ENCODE data around the gene CEP57. TPM values are rescaled to one million over a fixed set of nuclear protein-coding genes. Genes with fewer than 3 reads are reported as not detected.
A peak's percentile ranks its signal among the peaks of the same experiment; 100 is the strongest.

CEP57 gene
- total and polyA plus RNA-seq, 2 of the 13 experiments (the other 11 are each of a cell fraction or from before 2014, with no cell fraction given), result 34.3 to 59.4 TPM

DNA sequence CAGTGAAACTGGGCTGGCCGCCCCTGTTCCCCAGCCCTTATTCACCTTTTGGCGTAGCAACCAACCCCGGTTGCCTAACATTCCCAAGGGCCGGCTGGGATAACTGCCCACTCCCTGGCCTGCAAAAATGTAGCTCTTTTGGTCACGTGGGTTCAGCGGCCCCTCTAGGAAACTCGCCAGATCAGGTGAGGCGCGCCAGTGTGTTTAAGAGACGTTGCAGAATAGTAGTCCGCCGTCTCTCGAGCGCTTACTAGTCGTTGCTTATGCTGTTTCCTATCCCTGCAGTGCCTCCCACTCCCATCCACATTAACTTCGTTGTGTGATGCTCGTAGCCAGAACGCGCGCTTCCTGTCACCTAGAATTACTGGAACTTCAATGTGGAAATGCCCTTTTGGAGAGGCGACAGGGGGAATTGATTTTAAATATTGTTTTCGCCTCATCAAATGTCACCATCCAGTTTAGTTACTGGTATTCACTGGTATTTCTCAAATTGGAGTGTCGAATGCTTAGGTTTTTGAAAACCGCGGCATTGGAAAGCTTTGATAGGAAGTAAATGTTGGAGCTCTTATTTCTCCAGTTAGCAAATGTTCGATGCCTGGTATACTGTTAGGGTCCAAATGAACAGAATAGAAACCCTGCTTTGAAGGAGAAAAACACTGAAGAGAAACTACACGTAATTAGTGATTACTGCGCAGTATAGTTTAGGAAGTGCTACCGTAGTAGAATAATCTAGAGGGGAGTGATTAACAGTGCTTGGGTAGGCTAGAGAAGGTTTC, 823 bp downstream of the CEP57 start (continued):
- TF ChIP-seq ZNF790 (CRISPR knock-in tag; IDR thresholded peaks at IDR 0.05; ENCODE audit: borderline replicate concordance), result 0 out of 2 replicates have a peak, but pooled peaks have one; percentile 4
- no peak for TF ChIP-seq NCOR1 (IDR thresholded peaks at IDR 0.05; ENCODE audit: borderline replicate concordance, low read length)
- no peak for TF ChIP-seq ZNF879 (CRISPR knock-in tag; IDR thresholded peaks at IDR 0.05)
- no peak for TF ChIP-seq ZFY (CRISPR knock-in tag; IDR thresholded peaks at IDR 0.05)
- TF ChIP-seq ATF7 (IDR thresholded peaks at IDR 0.05), result no peak
- no peak for TF ChIP-seq ATF7 (CRISPR knock-in tag; IDR thresholded peaks at IDR 0.05)
- TF ChIP-seq SIX1 (CRISPR knock-in tag; IDR thresholded peaks at IDR 0.05; ENCODE audit: borderline replicate concordance), result no peak
- TF ChIP-seq, protein P1, sequence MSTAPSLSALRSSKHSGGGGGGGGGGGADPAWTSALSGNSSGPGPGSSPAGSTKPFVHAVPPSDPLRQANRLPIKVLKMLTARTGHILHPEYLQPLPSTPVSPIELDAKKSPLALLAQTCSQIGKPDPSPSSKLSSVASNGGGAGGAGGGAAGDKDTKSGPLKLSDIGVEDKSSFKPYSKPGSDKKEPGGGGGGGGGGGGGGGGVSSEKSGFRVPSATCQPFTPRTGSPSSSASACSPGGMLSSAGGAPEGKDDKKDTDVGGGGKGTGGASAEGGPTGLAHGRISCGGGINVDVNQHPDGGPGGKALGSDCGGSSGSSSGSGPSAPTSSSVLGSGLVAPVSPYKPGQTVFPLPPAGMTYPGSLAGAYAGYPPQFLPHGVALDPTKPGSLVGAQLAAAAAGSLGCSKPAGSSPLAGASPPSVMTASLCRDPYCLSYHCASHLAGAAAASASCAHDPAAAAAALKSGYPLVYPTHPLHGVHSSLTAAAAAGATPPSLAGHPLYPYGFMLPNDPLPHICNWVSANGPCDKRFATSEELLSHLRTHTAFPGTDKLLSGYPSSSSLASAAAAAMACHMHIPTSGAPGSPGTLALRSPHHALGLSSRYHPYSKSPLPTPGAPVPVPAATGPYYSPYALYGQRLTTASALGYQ (CRISPR knock-in tag; IDR thresholded peaks at IDR 0.05), result peak; percentile 39; the same call in 1 of the 2 replicates
- TF ChIP-seq HOXA3 (CRISPR knock-in tag; IDR thresholded peaks at IDR 0.05), result 0 out of 2 replicates have a peak, but pooled peaks have one; percentile 10
- TF ChIP-seq, protein P2, sequence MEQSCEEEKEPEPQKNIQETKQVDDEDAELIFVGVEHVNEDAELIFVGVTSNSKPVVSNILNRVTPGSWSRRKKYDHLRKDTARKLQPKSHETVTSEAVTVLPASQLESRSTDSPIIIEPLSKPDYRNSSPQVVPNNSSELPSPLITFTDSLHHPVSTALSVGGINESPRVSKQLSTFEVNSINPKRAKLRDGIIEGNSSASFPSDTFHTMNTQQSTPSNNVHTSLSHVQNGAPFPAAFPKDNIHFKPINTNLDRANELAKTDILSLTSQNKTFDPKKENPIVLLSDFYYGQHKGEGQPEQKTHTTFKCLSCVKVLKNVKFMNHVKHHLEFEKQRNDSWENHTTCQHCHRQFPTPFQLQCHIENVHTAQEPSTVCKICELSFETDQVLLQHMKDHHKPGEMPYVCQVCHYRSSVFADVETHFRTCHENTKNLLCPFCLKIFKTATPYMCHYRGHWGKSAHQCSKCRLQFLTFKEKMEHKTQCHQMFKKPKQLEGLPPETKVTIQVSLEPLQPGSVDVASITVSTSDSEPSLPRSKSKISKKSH (CRISPR knock-in tag; IDR thresholded peaks at IDR 0.05; ENCODE audit: borderline replicate concordance), result no peak
- no peak for TF ChIP-seq FOXA3 (CRISPR knock-in tag; IDR thresholded peaks at IDR 0.05)
- TF ChIP-seq CHD4 (IDR thresholded peaks at IDR 0.05; ENCODE audit: borderline replicate concordance, low read length), result no peak
- no peak for TF ChIP-seq ZNF572 (CRISPR knock-in tag; IDR thresholded peaks at IDR 0.05)
- TF ChIP-seq POLR2A (IDR thresholded peaks at IDR 0.05; ENCODE audit: insufficient read depth in 1 of 2, low read depth in 2 of 2, low read length in 2 of 2), result peak; percentile 39 to 87; a peak in 2 of 4 replicates
- no peak for TF ChIP-seq ZNF280D (CRISPR knock-in tag; IDR thresholded peaks at IDR 0.05)
- TF ChIP-seq TEF (CRISPR knock-in tag; IDR thresholded peaks at IDR 0.05), result 0 out of 2 replicates have a peak, but pooled peaks have one; percentile 64
- peak; percentile 50; the same call in 1 of the 2 replicates for TF ChIP-seq TFAP4 (IDR thresholded peaks at IDR 0.05; ENCODE audit: borderline replicate concordance, low read depth)
- no peak for TF ChIP-seq ZNF180 (CRISPR knock-in tag; IDR thresholded peaks at IDR 0.05; ENCODE audit: borderline replicate concordance, low read depth)
- TF ChIP-seq PCBP1 (IDR thresholded peaks at IDR 0.05; ENCODE audit: borderline replicate concordance, low read depth, low read length), result no peak
- no peak for TF ChIP-seq NR0B2 (CRISPR knock-in tag; IDR thresholded peaks at IDR 0.05)
- 0 out of 2 replicates have a peak, but pooled peaks have one; percentile 52 for TF ChIP-seq ZNF766 (CRISPR knock-in tag; IDR thresholded peaks at IDR 0.05; ENCODE audit: borderline replicate concordance)
